ENCODE data around the gene BACH2.

GRCh38 chr6:89927791-89928550 lies 368.7 kb downstream of the BACH2 start:
- TF ChIP-seq POLR2A (IDR thresholded peaks at IDR 0.05) (no peak), CTCF (IDR thresholded peaks at IDR 0.05) (no peak)
